ENCODE data around the gene TOMM6.

GRCh38 chr6:41796474-41796873 lies 9.0 kb downstream of the TOMM6 start:
- TF ChIP-seq CTCF (IDR thresholded peaks at IDR 0.05) (no peak), POLR2A (IDR thresholded peaks at IDR 0.05) (no peak), POLR2AphosphoS5 (IDR thresholded peaks at IDR 0.05; ENCODE audit: insufficient read depth in 1 of 2, low read depth in 1 of 2) (no peak)
